ENCODE data around the gene MLIP.

DNA sequence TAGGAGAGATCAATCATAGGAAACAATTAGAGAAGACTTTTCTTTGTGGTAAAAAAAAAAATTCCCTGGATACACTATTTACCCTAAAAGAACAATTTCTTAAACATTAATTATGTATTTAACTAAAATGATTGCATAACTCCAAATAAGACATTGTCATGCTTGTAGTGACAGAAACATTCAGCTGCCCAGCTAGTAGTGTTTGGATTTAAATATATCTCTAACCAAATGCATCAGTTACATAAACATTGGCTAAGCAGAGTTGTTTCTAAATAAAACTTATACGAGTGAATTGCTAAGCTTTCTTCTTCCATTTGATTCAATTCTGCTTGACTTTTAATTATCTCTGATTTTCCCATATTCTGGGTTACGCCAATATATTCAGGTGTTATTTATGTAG lies 23.7 kb downstream of the MLIP start:
- TF ChIP-seq, protein P1, sequence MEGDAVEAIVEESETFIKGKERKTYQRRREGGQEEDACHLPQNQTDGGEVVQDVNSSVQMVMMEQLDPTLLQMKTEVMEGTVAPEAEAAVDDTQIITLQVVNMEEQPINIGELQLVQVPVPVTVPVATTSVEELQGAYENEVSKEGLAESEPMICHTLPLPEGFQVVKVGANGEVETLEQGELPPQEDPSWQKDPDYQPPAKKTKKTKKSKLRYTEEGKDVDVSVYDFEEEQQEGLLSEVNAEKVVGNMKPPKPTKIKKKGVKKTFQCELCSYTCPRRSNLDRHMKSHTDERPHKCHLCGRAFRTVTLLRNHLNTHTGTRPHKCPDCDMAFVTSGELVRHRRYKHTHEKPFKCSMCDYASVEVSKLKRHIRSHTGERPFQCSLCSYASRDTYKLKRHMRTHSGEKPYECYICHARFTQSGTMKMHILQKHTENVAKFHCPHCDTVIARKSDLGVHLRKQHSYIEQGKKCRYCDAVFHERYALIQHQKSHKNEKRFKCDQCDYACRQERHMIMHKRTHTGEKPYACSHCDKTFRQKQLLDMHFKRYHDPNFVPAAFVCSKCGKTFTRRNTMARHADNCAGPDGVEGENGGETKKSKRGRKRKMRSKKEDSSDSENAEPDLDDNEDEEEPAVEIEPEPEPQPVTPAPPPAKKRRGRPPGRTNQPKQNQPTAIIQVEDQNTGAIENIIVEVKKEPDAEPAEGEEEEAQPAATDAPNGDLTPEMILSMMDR (IDR thresholded peaks at IDR 0.05; ENCODE audit: low read length): no peak
- TF ChIP-seq EZH2 (IDR thresholded peaks at IDR 0.05; ENCODE audit: borderline replicate concordance, low read length): no peak
